Measurements from ENCODE around the gene NEK10.
"Not testable (repeated sequence)": the region's sequence is repeated elsewhere in the genome, so short reads cannot be mapped to it uniquely, and the experiment has no call there.

Gene NEK10

GRCh38 chr3:27353221-27353620 lies 16.0 kb downstream of the NEK10 start:
- DNase-seq = no peak

DNA sequence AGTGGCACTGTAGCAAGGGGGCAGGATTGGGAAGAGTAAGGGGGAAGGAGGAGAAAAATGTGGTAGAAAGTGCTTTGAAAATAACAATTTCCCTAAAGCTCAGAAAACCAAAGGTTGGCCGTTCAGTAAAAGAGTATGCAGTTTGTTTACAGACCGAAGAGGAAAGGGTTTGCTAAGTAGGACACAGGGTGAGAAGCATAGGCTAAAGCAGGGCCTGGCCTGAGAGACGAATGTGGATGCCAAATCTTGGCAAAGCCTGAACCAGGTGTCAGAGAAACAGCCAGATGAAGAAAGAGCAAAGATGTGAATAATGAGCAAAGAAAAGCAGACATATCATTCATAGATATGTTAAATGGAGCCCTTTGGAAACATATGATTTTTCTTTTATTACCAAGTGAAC lies 17.1 kb downstream of the NEK10 start:
- no peak for DNase-seq

DNA sequence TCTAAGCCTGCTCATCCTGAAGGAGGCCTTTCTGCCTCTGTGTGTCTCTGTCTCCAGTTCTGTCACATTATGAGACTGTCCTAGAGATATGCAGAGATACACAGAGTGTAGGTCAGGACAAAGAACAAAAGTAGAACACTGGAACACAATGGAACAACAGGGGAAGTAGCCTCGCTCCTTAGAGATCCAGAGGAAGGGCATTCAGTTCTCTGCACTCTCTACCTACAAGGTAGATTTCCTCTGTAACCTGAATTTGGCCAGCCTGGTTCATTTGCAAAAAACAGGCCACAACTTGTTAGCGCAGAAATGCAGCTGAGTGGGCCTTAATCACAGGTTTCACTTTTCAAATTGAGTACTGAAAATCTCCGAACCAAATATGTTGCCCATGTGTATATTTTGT lies 19.4 kb downstream of the NEK10 start:
- DNase-seq = no peak

- no peak for DNase-seq
Observed at GRCh38 chr3:27345959-27346865, 23.0 kb downstream of the NEK10 start.

GRCh38 chr3:27345493-27345892 lies 23.7 kb downstream of the NEK10 start:
- no peak for DNase-seq

GRCh38 chr3:27345045-27345444 lies 24.1 kb downstream of the NEK10 start:
- no peak for DNase-seq

- no peak for DNase-seq
Observed at GRCh38 chr3:27344192-27344591, 25.0 kb downstream of the NEK10 start.

- no peak for DNase-seq
Observed at GRCh38 chr3:27342267-27342666, 26.9 kb downstream of the NEK10 start.

DNA sequence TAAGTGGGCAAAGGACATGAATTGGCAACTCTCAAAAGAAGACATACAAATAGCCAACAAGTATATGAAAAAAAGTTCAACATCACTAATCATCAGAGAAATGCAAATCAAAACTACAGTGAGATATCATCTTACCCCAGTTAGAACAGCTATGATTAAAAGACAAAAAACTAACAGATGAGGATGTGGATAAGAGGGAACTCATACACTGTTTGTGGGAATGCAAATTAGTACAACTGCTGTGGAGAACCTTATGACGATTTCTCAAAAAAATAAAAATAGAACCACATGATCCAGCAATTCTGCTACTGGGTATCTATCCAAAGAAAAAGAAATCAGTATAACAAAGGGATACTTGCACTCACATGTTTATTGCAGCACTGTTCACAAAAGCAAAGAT lies 28.6 kb downstream of the NEK10 start:
- no peak for DNase-seq

DNA sequence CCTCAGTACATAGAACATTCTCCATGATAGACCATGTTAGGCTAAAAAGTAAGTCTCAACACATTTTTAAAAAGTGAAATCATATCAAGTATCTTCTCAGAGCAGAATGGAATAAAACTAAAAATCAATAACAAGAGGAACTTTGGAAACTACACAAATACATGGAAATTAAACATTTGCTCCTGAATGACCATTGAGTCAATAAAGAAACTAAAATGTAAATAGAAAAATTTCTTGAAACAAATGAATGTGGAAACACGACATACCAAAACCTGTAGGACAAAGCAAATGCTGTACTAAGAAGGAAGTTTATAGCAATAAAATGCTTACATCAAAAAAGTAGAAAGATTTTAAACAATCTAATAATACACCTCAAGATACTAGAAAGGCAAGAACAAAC lies 33.6 kb downstream of the NEK10 start:
- no peak for DNase-seq

DNA sequence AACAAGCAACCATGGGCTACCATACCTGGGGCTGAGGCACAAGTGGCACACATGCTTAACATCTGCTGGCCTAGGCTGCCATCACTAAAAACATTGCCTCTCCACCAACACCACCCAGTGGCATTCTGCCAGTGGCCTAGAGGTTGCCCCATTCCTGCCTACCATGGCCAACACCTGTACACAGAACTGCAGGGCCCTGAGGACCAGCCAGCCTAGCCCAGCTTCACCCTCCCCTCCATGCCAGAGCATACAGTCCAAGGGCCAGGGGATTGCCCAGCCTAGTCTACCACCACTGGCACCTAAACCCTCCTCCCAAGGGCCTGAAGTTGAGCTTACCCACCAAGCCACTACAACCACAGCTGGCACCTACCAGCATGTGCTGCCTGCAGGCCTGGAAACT lies 35.3 kb downstream of the NEK10 start:
- no peak for DNase-seq

GRCh38 chr3:27328982-27329762 lies 40.0 kb downstream of the NEK10 start:
- DNase-seq = not testable (repeated sequence)

GRCh38 chr3:27326629-27327545 lies 42.3 kb downstream of the NEK10 start:
- peak; percentile 59 for DNase-seq

GRCh38 chr3:27326202-27326601 lies 43.0 kb downstream of the NEK10 start:
- no peak for DNase-seq

DNA sequence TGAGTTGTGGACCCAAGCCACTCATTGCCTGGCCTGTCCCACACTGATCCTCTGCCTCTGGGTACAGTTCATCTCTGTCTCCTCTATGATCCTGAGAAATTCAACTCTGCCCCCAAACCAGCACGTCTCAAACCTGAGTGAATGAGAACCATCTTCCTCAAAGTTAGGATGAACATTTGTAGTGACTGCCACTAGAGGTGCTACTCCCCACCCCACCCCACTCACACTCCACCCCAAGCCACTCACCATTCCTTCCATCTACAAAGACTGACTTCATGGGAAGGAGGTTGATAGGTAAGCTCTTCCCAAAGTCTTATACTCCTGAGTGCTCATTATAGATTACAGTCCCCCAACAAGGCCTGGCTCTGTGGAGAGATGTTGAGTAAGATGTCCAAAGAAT lies 43.8 kb downstream of the NEK10 start:
- DNase-seq = no peak

DNA sequence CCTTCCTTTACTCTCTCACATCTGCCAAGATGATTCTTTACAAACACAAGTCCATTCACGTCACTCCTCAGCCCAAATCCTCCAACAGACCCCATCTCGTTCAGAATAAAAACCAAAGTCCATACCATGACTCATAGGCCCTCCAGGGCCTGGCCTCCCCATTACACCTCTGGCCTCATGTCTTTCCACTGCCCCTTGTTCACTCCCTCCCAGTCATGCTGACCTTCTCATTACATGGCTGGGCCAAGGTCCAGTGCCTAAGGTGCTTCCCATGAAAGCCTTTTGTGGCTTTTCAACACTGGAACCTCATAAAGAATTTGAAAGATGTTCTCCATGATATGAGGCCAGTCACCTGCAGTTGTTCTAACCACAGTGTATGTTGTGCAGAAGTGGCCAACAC lies 44.5 kb downstream of the NEK10 start:
- peak; percentile 70 for DNase-seq

GRCh38 chr3:27323087-27323570 lies 46.1 kb downstream of the NEK10 start:
- DNase-seq = no peak

- DNase-seq = no peak
Observed at GRCh38 chr3:27322634-27323033, 46.5 kb downstream of the NEK10 start.

- DNase-seq = no peak
Observed at GRCh38 chr3:27319847-27320526, 49.2 kb downstream of the NEK10 start.

GRCh38 chr3:27319304-27319703 lies 49.9 kb downstream of the NEK10 start:
- DNase-seq = no peak

DNA sequence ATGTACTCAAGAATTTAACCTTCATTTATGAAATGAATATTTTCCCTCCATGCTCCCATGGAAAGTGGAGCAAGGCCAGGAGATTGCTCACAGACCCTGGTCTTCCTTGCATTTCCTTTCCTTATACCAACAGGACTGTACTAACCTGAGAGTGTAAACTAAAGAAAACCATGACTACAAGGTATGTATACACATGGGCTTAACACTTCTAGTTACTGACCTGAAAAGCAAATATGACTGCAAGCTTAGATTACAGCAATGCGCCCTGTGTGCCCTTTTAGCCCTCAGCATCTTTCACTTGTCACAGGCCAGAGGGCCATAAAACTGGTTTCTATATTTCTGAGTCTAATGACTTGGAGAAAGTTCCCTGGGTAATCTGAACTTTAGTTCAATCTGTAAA lies 52.1 kb downstream of the NEK10 start:
- no peak for DNase-seq

GRCh38 chr3:27315003-27315402 lies 54.2 kb downstream of the NEK10 start:
- no peak for DNase-seq

Data from T1000 (cell line).